Ovary (tissue), 3 donors: ENCODE measurements around the gene SKIC8.

Experiments used
- POLR2A ChIP-seq: fragments of 450-650 bp; IDR thresholded peaks from one replicate; pipeline ENCODE4 v1.6.1; 2017; ENCODE audit warnings: antibody characterized with exemption, mild to moderate bottlenecking, moderate library complexity
- TF ChIP-seq, protein P1 (sequence below), 3 donors: fragments of 450-650 bp in 2 of 3; fragments of 200-600 bp in 1 of 3; IDR thresholded peaks; one replicate each; pipeline versions ENCODE4 v1.5.1 to v1.8.0; 2016 to 2022; ENCODE audit warnings: antibody characterized with exemption in 3 of 3, mild to moderate bottlenecking in 1 of 3
- donor health status: DM: no; HTN: no; CAD: no.

DNA sequence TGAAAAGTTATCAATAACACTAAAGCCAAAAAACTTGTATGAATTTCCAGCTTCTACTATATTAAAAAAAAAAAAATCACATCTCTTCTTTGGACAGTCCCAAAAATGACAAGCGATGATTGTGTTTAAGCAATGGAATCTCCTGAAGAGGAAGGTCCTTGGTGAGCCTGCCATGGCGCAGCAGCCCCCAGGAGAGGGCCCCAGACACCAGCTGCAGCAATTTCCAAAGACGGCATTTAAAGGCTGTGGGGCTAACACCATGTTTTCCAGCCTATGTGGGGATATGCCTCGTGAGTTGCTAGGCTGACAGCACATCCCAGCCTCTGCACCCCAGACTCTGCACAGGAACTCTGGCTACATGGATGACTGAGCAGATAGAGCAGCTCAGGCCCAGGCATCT lies 14.7 kb downstream of the SKIC8 start:
- TF ChIP-seq, protein P1, sequence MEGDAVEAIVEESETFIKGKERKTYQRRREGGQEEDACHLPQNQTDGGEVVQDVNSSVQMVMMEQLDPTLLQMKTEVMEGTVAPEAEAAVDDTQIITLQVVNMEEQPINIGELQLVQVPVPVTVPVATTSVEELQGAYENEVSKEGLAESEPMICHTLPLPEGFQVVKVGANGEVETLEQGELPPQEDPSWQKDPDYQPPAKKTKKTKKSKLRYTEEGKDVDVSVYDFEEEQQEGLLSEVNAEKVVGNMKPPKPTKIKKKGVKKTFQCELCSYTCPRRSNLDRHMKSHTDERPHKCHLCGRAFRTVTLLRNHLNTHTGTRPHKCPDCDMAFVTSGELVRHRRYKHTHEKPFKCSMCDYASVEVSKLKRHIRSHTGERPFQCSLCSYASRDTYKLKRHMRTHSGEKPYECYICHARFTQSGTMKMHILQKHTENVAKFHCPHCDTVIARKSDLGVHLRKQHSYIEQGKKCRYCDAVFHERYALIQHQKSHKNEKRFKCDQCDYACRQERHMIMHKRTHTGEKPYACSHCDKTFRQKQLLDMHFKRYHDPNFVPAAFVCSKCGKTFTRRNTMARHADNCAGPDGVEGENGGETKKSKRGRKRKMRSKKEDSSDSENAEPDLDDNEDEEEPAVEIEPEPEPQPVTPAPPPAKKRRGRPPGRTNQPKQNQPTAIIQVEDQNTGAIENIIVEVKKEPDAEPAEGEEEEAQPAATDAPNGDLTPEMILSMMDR (IDR thresholded peaks at IDR 0.05), result no peak
- TF ChIP-seq POLR2A, result no peak
